Measurements from ENCODE around the gene GOLGA8B. TPM values are rescaled to one million over a fixed set of nuclear protein-coding genes. Genes with fewer than 3 reads are reported as not detected.
A peak's percentile ranks its signal among the peaks of the same experiment; 100 is the strongest.
"Not testable (repeated sequence)": the region's sequence is repeated elsewhere in the genome, so short reads cannot be mapped to it uniquely, and the experiment has no call there.

GOLGA8B gene
- total RNA-seq, 2 donors from 2014 or later = 83.0 to 197 TPM

DNA sequence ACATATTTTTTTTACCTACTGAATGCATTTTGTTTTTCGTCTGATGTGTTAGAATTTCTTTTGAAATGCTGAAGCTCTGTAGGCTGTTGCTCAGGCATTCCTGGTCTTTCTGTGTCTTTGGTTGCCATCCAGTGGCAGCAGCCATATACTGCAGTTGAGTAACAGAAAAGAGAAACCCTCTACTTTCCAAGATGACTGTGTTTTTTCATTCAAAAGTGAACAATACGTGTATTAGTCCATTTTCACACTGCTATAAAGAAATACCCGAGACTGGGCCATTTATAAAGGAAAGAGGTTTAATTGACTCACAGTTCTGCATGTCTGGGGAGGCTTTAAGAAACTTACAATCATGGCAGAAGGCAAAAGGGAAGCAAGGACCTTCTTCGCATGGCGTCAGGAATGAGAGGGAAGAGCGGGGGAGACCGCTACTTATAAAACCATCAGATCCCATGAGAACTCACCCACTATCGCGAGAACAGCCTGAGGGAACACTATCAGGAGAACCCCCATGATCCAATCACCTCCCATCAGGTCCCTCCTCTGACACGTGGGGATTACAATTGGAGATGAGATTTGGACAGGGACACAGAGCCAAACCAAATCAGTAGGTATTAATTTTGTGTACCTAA, 4.7 kb upstream of the GOLGA8B start:
- TF ChIP-seq POLR2AphosphoS5 (IDR thresholded peaks at IDR 0.05) (no peak), POLR2A (IDR thresholded peaks at IDR 0.05) (no peak)
- TF ChIP-seq, protein P1, sequence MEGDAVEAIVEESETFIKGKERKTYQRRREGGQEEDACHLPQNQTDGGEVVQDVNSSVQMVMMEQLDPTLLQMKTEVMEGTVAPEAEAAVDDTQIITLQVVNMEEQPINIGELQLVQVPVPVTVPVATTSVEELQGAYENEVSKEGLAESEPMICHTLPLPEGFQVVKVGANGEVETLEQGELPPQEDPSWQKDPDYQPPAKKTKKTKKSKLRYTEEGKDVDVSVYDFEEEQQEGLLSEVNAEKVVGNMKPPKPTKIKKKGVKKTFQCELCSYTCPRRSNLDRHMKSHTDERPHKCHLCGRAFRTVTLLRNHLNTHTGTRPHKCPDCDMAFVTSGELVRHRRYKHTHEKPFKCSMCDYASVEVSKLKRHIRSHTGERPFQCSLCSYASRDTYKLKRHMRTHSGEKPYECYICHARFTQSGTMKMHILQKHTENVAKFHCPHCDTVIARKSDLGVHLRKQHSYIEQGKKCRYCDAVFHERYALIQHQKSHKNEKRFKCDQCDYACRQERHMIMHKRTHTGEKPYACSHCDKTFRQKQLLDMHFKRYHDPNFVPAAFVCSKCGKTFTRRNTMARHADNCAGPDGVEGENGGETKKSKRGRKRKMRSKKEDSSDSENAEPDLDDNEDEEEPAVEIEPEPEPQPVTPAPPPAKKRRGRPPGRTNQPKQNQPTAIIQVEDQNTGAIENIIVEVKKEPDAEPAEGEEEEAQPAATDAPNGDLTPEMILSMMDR (IDR thresholded peaks at IDR 0.05) = peak in 3 of 4 experiments; percentile 53 to 78 (median 73)
- Histone ChIP-seq H3K36me3 (no peaks in the 10 kb centered on the region), H3K4me3 (no peak overlapping the region), H3K27me3 (replicated peaks; ENCODE audit: insufficient read depth) (no peaks in the 10 kb centered on the region), H3K9me3 (no peaks in the 10 kb centered on the region), H3K27ac (no peak overlapping the region), H3K4me1 (replicated peaks) (no peaks in the 10 kb centered on the region)
- intact Hi-C loops (cut with DNase I) = no loop called here
- WGBS = 11% methylated on average over 10 of the region's 10 CpGs
- peak; percentile 39 for DNase-seq (ENCODE audit: low spot score)

DNA sequence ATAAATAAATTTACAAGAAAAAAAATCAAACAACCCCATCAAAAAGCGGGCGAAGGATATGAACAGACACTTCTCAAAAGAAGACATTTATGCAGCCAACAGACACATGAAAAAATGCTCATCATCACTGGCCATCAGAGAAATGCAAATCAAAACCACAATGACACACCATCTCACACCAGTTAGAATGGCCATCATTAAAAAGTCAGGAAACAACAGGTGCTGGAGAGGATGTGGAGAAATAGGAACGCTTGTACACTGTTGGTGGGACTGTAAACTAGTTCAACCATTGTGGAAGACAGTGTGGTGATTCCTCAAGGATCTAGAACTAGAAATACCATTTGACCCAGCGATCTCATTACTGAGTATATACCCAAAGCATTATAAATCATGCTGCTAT, 2.5 kb upstream of the GOLGA8B start:
- H3K27ac ChIP-seq, H3K36me3 ChIP-seq: not testable (repeated sequence)

DNA sequence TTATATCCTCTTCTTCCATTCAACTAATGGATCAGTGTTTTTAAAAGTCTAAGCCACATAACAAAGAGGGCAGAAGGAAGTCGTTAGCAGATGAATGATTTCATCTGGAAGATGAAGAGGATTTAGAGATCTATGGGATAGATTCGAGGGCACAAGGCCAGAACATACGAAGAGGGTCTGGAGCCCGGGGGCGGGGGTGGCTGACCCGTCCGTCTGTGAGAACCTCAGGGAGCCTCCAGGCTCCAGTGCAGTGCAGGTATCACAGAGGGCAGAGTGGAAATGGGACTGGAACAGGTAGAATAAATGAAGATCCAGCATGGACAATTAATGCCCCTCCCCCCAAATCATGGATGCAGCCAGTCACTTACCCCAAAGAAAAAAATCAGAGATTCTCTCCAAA, 1.5 kb upstream of the GOLGA8B start:
- Histone ChIP-seq H3K27ac (no peak overlapping the region), H3K9me3 (no peaks in the 10 kb centered on the region), H3K4me1 (replicated peaks) (no peaks in the 10 kb centered on the region), H3K27me3 (replicated peaks; ENCODE audit: insufficient read depth) (no peaks in the 10 kb centered on the region), H3K4me3 (no peak overlapping the region), H3K36me3 (no peaks in the 10 kb centered on the region)
- 56% methylated on average over 7 of the region's 7 CpGs for WGBS
- no peak for TF ChIP-seq POLR2AphosphoS5 (IDR thresholded peaks at IDR 0.05)
- intact Hi-C loops (cut with DNase I) = no loop called here
- DNase-seq (ENCODE audit: low spot score) = no peak

More for the DNA sequence above, 2.5 kb upstream of the GOLGA8B start:
- intact Hi-C loops (cut with DNase I); DNase-seq (ENCODE audit: low spot score); H3K4me1 ChIP-seq (replicated peaks); H3K4me3 ChIP-seq; H3K27me3 ChIP-seq (replicated peaks; ENCODE audit: insufficient read depth); H3K9me3 ChIP-seq: not testable (repeated sequence)
- WGBS = 89% methylated on average over 4 of the region's 4 CpGs

DNA sequence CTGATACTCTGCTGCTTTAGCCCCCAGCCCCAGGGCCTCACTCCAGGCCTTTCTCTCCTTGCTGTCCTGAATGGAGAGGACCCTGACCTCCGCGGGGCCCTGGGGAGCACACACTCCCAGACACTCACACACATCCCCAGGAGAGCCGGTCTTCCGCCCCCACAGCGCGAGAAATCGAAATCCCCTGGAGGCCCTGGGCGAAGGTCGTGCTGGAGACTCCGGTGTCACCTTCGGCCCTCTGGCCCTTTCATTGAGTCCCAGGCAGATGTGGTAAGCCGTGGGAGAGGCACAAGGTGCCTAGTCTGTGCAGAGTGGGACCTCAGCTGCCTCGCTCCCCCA, 848 bp upstream of the GOLGA8B start:
- intact Hi-C loops (cut with DNase I) = no loop called here
- H3K27ac ChIP-seq = no peak overlapping the region
- peak overlapping the region; percentile 78 to 87 for H3K4me3 ChIP-seq
- no peaks in the 10 kb centered on the region for H3K27me3 ChIP-seq (replicated peaks; ENCODE audit: insufficient read depth)
- H3K36me3 ChIP-seq = no peaks in the 10 kb centered on the region
- WGBS = 69% methylated on average over 12 of the region's 13 CpGs
- TF ChIP-seq POLR2AphosphoS5 (IDR thresholded peaks at IDR 0.05) (no peak), POLR2A (IDR thresholded peaks at IDR 0.05) (no peak)
- TF ChIP-seq, protein P1 (IDR thresholded peaks at IDR 0.05) = no peak
- no peaks in the 10 kb centered on the region for H3K4me1 ChIP-seq (replicated peaks)
- H3K9me3 ChIP-seq = no peaks in the 10 kb centered on the region
- DNase-seq (ENCODE audit: low spot score) = no peak

DNA sequence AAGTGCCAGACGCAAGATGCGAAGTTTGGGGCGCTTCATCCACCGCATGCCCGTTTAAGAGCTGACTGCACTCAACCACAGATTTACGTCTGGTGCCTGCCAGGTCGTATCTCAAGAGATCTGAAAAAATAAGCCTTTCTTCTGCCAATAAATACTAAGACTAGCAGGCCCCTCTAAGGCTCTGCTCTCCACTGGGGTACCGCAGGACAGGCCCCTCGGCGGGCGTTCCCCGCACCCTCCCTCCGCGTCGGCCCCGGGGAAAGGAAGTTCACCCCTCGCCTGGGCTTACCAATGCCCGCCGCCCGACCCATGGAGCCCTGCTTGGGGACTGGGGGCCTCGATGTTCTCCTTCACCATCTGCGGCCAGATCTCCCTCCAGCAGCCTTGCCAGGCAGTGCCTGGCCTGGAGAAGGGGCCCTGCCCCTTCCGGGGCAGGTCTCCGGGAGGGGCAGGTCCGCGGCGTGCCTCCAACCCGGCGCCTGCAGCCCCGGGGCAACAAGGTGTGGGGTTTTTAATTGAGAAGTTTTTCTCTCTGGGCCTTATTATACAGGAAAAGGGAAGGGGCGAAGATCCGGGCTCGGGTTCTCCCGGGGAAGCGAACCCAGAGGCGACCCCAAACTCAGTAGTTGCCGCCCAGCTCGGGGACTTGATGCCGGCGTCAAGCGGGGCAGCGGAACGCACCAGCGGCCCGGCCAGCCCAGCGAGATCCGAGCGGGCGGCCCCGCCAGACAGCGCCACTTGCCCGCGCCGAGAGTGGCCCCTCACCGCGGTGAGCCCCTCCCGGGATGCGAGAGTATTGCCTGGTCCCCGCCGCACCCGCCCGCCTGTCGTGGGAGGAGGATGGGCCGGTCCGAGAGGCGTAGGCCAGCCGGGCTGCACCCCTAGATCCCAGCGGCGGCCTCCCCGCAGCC, 735 bp downstream of the GOLGA8B start:
- Histone ChIP-seq H3K27me3 (replicated peaks; ENCODE audit: insufficient read depth) (no peaks in the 10 kb centered on the region), H3K27ac (peak overlapping the region; percentile 11 to 47), H3K4me3 (peak overlapping the region; percentile 78 to 87), H3K4me1 (replicated peaks) (no peaks in the 10 kb centered on the region), H3K9me3 (no peaks in the 10 kb centered on the region), H3K36me3 (no peaks in the 10 kb centered on the region)
- TF ChIP-seq POLR2AphosphoS5 (IDR thresholded peaks at IDR 0.05) (no peak), POLR2A (IDR thresholded peaks at IDR 0.05) (no peak)
- TF ChIP-seq, protein P1 (IDR thresholded peaks at IDR 0.05) = no peak
- no peak for DNase-seq (ENCODE audit: low spot score)
- intact Hi-C loops (cut with DNase I) = no loop called here
- WGBS = 2% methylated on average over 55 of the region's 70 CpGs

DNA sequence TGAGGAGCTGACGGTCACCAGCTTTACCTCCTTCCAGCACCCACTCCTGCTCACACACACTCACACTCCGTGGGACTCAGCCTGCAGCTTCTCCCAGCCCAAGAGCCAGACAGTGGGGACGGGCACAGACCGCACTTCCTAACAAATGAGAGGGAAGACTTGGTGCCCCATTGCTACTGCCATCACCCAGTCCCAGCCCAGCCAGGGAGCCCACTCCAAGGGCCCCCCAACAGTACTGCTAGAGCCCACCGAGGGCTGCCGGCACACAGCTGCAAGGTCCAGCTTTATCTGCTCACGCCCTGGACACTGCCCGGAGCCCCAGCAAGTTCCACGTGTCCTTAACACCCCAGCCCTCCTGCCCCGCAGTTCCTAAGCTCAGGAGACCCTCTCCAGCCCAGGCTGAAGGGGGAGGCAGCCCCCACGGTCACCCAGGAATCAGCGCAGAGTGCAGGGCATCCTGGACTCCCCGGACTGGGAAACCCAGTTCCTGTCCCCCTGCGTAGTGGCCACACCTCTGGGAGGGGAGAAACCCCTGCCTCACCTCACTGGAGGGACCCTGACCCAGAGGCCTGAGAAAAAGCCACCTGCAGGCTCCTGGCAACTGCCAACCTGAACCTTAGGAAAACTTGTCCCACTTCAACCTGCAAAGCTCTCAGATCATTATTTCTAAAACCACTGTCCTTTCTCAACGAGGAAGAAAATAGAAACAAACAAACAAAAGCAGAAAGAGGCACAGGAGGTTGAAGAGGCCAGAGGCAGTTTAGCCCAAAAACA, 1.6 kb downstream of the GOLGA8B start:
- DNase-seq (ENCODE audit: low spot score) = not testable (repeated sequence)

More for the DNA sequence above, 1.6 kb downstream of the GOLGA8B start:
- H3K36me3 ChIP-seq; H3K4me1 ChIP-seq (replicated peaks); intact Hi-C loops (cut with DNase I); H3K27me3 ChIP-seq (replicated peaks; ENCODE audit: insufficient read depth); H3K9me3 ChIP-seq; H3K27ac ChIP-seq: not testable (repeated sequence)
- WGBS = 79% methylated on average over 14 of the region's 15 CpGs
- H3K4me3 ChIP-seq = peak overlapping the region; percentile 78 to 87

Measured in prostate gland (tissue), 2 donors.